Kidney epithelial cell (primary cell): ENCODE data around the gene EHBP1L1. TPM values are rescaled to one million over a fixed set of nuclear protein-coding genes. Genes with fewer than 3 reads are reported as not detected.

ENCODE experiments used
- DNase-seq: peaks from one replicate; pipeline ENCODE4 v3.0.0-alpha.2; 2010; ENCODE audit warnings: low read depth
- H3K27me3 ChIP-seq: 2 replicates; pipeline ENCODE4 v1.6.0; 2011; ENCODE audit warnings: low read length; ENCODE audit not compliant: control insufficient read depth, insufficient read depth
- H3K36me3 ChIP-seq: 2 replicates; pipeline ENCODE4 v1.5.1; 2011; ENCODE audit warnings: low read length; ENCODE audit not compliant: control insufficient read depth, insufficient read depth
- H3K4me3 ChIP-seq: 2 replicates; pipeline ENCODE4 v1.5.1; 2011; ENCODE audit warnings: low read depth, mild to moderate bottlenecking, control low read depth, low read length
- CTCF ChIP-seq: IDR thresholded peaks from 2 replicates; pipeline ENCODE4 v1.5.1; 2011; ENCODE audit warnings: mild to moderate bottlenecking, moderate library complexity, low read length, control low read depth, inconsistent platforms; ENCODE audit not compliant: insufficient read depth, poor library complexity, severe bottlenecking
- total RNA-seq: library from RNA; depleted of rRNA; stranded (reverse); fragments of >200 nt; gene quantifications from 2 replicates; pipeline ENCODE4 v1.2.3, GENCODE V29; 2015

EHBP1L1 gene
- total RNA-seq, 1 donor from 2014 or later: 19.5 TPM

- no peaks in the 10 kb centered on the region for H3K36me3 ChIP-seq
- no peak for DNase-seq
- H3K27me3 ChIP-seq: no peaks in the 10 kb centered on the region
- no peak for TF ChIP-seq CTCF
- no peak overlapping the region for H3K4me3 ChIP-seq
These were observed 36.8 kb downstream of the EHBP1L1 start for GRCh38 chr11:65612691-65613090.

- DNase-seq: no peak
- no peak for TF ChIP-seq CTCF
- H3K4me3 ChIP-seq: peak overlapping the region; percentile 75
- no peaks in the 10 kb centered on the region for H3K27me3 ChIP-seq
- H3K36me3 ChIP-seq: no peaks in the 10 kb centered on the region
These were observed 37.5 kb downstream of the EHBP1L1 start for GRCh38 chr11:65613091-65613928.

- Histone ChIP-seq H3K4me3 (peak within 1 kb of the TSS; percentile 93), H3K36me3 (peaks cover 3% of the 10 kb centered on the region), H3K27me3 (no peaks in the 10 kb centered on the region)
- no peak for TF ChIP-seq CTCF
- DNase-seq: peak; percentile 99
These were observed 39.5 kb downstream of the EHBP1L1 start, which contains the start of gene PCNX3 for GRCh38 chr11:65615229-65615949. TSS of gene PCNX3 (plus strand) at chr11:65615776. CDS start at chr11:65616312, 536 bp downstream.

- no peak for TF ChIP-seq CTCF
These were observed 40.2 kb downstream of the EHBP1L1 start for GRCh38 chr11:65615950-65616574.

GRCh38 chr11:65616575-65617001 lies 40.7 kb downstream of the EHBP1L1 start:
- TF ChIP-seq CTCF: no peak
- peaks cover 3% of the 10 kb centered on the region for H3K36me3 ChIP-seq
- no peak for DNase-seq

More at GRCh38 chr11:65615950-65616574, 40.2 kb downstream of the EHBP1L1 start:
- Histone ChIP-seq H3K4me3 (peak overlapping the region; percentile 93), H3K36me3 (peaks cover 3% of the 10 kb centered on the region), H3K27me3 (no peaks in the 10 kb centered on the region)
- DNase-seq: no peak

More at GRCh38 chr11:65616575-65617001, 40.7 kb downstream of the EHBP1L1 start:
- peak overlapping the region; percentile 93 for H3K4me3 ChIP-seq
- no peaks in the 10 kb centered on the region for H3K27me3 ChIP-seq
